Measurements from ENCODE around the gene ASTL.

DNA sequence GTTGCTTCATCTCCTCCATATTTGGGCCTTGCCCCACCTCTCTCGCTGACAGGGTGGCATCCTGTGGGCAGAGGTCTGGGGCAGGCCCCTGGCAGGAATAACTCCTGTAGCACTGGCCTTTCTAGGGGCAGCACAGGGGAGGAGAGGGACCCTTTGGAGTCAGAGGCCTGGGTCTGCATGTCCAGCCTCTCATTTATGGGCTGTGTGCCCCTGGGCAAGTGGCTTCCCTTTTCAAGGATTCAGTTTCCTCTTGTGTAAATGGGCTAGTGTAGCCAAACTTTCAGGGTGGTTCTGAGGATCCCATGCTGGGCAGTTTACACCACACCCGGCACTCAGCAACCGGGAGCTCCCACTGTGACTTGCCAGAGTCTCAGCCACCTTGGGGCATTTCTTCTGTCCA lies 45.4 kb downstream of the ASTL start:
- TF ChIP-seq MYC (IDR thresholded peaks at IDR 0.05; ENCODE audit: low read depth, low read length): no peak
- TF ChIP-seq, protein P1, sequence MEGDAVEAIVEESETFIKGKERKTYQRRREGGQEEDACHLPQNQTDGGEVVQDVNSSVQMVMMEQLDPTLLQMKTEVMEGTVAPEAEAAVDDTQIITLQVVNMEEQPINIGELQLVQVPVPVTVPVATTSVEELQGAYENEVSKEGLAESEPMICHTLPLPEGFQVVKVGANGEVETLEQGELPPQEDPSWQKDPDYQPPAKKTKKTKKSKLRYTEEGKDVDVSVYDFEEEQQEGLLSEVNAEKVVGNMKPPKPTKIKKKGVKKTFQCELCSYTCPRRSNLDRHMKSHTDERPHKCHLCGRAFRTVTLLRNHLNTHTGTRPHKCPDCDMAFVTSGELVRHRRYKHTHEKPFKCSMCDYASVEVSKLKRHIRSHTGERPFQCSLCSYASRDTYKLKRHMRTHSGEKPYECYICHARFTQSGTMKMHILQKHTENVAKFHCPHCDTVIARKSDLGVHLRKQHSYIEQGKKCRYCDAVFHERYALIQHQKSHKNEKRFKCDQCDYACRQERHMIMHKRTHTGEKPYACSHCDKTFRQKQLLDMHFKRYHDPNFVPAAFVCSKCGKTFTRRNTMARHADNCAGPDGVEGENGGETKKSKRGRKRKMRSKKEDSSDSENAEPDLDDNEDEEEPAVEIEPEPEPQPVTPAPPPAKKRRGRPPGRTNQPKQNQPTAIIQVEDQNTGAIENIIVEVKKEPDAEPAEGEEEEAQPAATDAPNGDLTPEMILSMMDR (IDR thresholded peaks at IDR 0.05; ENCODE audit: low read depth, low read length): no peak

Measured in NB4 (cell line).